Testis (tissue), 2 donors: ENCODE measurements around the gene SERTAD4.

Experiments used
- CTCF ChIP-seq, 3 experiments: fragments of 450-650 bp in 2 of 3; fragments of 200-600 bp in 1 of 3; sonication (generic) in 1 of 3; IDR thresholded peaks; one replicate each; pipeline ENCODE4 v1.5.1; 2016 to 2019; ENCODE audit warnings: antibody characterized with exemption in 3 of 3, mild to moderate bottlenecking in 2 of 3, moderate library complexity in 1 of 3
- POLR2A ChIP-seq: fragments of 450-650 bp; IDR thresholded peaks from one replicate; pipeline ENCODE4 v1.6.1; 2017; ENCODE audit warnings: antibody characterized with exemption, mild to moderate bottlenecking, moderate library complexity

GRCh38 chr1:210263963-210264362, 31.4 kb downstream of the SERTAD4 start:
- TF ChIP-seq POLR2A (no peak), CTCF (IDR thresholded peaks at IDR 0.05) (no peak)
